ENCODE data around the gene ZNF799.
"Not testable (repeated sequence)": the region's sequence is repeated elsewhere in the genome, so short reads cannot be mapped to it uniquely, and the experiment has no call there.

DNA sequence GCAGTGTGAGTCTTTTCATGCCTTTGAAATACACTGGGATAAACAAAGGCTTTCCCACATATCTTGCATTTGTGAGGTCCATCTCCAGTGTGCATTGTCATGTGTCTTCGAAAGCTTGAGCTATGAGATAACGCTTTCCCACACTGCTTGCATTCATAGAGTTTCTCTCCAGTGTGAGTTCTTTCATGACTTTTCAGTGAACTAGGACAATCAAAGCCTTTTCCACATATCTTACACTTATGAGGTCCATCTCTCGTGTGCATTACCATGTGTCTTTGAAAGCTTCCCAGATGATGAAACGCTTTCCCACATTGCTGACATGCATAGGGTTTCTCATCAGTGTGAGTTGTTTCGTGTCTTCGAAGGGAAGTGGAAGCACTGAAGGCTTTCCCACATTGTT lies 9.9 kb downstream of the ZNF799 start:
- TF ChIP-seq SRF (IDR thresholded peaks at IDR 0.05; ENCODE audit: low read depth); POLR2A (IDR thresholded peaks at IDR 0.05; ENCODE audit: borderline replicate concordance, extremely low read depth, insufficient read depth, insufficient read length); EZH2phosphoT487 (IDR thresholded peaks at IDR 0.05; ENCODE audit: borderline replicate concordance): not testable (repeated sequence)
- TF ChIP-seq, protein P1, sequence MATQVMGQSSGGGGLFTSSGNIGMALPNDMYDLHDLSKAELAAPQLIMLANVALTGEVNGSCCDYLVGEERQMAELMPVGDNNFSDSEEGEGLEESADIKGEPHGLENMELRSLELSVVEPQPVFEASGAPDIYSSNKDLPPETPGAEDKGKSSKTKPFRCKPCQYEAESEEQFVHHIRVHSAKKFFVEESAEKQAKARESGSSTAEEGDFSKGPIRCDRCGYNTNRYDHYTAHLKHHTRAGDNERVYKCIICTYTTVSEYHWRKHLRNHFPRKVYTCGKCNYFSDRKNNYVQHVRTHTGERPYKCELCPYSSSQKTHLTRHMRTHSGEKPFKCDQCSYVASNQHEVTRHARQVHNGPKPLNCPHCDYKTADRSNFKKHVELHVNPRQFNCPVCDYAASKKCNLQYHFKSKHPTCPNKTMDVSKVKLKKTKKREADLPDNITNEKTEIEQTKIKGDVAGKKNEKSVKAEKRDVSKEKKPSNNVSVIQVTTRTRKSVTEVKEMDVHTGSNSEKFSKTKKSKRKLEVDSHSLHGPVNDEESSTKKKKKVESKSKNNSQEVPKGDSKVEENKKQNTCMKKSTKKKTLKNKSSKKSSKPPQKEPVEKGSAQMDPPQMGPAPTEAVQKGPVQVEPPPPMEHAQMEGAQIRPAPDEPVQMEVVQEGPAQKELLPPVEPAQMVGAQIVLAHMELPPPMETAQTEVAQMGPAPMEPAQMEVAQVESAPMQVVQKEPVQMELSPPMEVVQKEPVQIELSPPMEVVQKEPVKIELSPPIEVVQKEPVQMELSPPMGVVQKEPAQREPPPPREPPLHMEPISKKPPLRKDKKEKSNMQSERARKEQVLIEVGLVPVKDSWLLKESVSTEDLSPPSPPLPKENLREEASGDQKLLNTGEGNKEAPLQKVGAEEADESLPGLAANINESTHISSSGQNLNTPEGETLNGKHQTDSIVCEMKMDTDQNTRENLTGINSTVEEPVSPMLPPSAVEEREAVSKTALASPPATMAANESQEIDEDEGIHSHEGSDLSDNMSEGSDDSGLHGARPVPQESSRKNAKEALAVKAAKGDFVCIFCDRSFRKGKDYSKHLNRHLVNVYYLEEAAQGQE (IDR thresholded peaks at IDR 0.05; ENCODE audit: low read depth): not testable (repeated sequence)
- TF ChIP-seq, protein P2, sequence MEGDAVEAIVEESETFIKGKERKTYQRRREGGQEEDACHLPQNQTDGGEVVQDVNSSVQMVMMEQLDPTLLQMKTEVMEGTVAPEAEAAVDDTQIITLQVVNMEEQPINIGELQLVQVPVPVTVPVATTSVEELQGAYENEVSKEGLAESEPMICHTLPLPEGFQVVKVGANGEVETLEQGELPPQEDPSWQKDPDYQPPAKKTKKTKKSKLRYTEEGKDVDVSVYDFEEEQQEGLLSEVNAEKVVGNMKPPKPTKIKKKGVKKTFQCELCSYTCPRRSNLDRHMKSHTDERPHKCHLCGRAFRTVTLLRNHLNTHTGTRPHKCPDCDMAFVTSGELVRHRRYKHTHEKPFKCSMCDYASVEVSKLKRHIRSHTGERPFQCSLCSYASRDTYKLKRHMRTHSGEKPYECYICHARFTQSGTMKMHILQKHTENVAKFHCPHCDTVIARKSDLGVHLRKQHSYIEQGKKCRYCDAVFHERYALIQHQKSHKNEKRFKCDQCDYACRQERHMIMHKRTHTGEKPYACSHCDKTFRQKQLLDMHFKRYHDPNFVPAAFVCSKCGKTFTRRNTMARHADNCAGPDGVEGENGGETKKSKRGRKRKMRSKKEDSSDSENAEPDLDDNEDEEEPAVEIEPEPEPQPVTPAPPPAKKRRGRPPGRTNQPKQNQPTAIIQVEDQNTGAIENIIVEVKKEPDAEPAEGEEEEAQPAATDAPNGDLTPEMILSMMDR (IDR thresholded peaks at IDR 0.05 in 2 of 3, conservative IDR thresholded peaks at IDR 0.05 in 1 of 3; ENCODE audit: borderline replicate concordance in 1 of 3, insufficient read depth in 1 of 3, low read depth in 2 of 3, low read length in 2 of 3): not testable (repeated sequence)

Measured in HCT116 (cell line).